H4 (cell line): ENCODE measurements around the gene TEX13A. TPM values are rescaled to one million over a fixed set of nuclear protein-coding genes. Genes with fewer than 3 reads are reported as not detected.

ENCODE experiments used
- DNase-seq: peaks from one replicate; pipeline ENCODE4 v3.0.0-alpha.2; 2015; ENCODE audit warnings: low spot score
- total RNA-seq: library from RNA; depleted of rRNA; stranded (reverse); fragments of >200 nt; shearing (Covaris generic); gene quantifications from 2 replicates; pipeline ENCODE4 v1.2.3, GENCODE V29; 2014

TEX13A gene
- total RNA-seq, 1 experiment from 2014 or later: not detected

DNA sequence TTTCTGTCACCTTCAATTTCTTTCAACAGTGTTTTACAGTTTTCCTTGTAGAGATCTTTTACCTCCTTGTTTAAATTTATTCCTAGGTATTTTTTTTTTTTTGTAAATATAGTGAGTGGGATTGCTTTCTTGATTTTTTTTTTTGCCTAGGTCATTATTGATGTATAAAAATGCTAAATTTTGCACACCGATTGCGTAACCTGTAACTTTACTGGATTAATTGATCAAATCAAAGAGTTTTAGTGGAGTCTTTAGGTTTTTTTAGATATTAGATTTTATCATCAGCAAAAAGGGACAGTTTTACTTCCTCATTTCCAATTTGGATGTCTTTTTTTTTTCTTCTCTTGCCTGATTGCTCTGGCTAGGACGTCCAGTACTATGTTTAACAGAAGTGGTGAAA is 40.9 kb downstream of the TEX13A start:
- no peak for DNase-seq

DNA sequence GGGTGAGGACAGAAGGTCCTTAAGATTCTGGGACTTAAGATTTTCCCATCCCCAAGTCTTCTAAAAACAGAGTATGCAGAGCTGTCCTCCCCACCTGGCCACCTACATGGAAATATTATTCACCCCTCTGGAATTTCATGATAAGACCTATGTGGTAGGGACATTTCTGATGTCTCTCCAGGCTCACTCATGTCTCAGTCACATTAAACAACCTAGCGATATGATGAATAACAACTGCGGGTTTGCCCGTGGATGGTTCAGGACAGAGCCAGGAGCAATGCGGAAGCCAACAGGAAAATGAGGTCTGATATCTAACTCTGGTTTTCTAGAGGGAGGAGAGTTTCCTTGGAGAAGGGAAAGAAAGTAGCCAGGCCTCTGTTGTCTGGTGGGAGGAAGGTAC is 47.4 kb downstream of the TEX13A start:
- no peak for DNase-seq
